HG02759 (cell line): ENCODE results near the gene MMS19.
"Not testable (repeated sequence)": the region's sequence is repeated elsewhere in the genome, so short reads cannot be mapped to it uniquely, and the experiment has no call there.

ENCODE experiments used
- ATAC-seq: cut with Tn5 transposase; IDR thresholded peaks from one replicate; pipeline ENCODE4 v1.9.1; 2021; ENCODE audit warnings: mild to moderate bottlenecking, moderate library complexity; ENCODE audit not compliant: unreplicated experiment

The MMS19 gene

DNA sequence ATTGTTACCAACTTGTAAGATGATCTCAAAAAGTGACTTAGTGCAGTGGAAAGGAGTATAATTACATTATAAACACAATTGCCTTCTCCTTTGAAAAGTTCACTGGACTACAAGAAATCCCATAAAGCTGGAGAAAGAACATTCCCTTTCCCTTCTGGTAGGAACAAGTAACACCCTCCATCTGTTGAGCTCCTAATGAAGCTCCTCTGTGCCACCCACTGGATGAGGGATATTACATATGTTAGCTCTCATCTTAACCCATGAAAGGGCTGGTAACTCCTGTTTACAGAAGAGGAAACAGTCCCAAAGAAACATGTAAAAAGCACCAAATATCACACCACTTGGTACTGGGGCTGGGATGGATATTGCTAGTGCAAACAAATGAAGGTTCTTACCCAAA lies 64.2 kb downstream of the MMS19 start:
- no peak for ATAC-seq

DNA sequence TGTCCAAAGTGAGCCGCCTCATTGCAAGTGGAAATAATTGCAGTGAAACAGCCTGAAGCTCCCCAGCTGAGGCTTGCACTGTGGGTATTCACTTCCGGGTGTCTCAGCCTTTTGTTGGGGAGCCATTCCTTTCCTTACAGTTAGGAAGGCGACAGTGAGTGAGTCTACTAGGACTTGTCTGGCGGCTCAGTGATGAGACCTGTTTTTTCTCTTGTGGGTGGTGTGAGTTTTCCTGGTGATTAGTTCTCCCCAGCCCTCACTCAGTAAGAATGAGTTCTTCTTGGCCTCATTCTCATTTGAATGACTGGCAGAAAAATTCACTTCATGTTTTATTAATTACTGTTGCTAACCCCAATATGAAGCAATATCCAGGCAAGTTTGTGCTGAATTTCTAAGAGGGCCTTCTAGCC lies 69.6 kb downstream of the MMS19 start:
- ATAC-seq = no peak

- ATAC-seq = no peak
Measured at GRCh38 chr10:97427571-97428179, 70.5 kb downstream of the MMS19 start.

DNA sequence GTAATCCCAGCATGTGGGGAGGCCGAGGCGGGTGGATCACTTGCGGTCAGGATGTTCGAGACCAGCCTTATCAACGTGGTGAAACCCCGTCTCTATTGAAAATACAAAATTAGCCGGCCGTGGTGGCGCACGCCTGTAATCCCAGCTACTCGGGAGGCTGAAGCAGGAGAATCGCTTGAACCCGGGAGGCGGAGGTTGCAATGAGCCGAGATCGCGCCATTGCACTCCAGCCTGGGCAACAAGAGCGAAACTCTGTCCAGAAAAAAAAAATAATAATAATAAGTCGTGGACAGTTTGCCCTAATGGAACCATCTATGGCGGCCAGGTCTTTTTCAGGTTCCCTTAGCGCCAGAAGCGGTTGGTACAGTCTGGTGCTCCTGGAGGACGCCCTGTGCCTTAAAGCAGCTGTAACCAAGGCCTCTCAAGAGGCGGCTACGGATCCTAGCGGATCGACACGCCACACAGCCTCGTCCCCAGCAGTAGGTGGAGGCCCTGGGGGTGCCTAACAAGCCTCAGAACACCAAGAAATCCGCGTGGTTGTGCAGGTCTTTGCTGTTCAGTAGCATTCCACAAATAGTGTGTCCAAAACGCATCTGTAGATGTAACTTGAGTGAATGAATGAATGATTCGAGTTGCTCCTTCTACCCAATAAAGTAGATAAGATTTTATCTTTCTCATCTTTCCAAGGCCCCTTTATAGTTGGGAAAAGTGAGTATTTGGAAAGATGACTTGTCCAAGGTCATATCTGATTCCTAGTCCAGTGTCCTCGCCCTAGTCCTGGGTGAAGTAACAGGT lies 71.2 kb downstream of the MMS19 start:
- no peak for ATAC-seq

DNA sequence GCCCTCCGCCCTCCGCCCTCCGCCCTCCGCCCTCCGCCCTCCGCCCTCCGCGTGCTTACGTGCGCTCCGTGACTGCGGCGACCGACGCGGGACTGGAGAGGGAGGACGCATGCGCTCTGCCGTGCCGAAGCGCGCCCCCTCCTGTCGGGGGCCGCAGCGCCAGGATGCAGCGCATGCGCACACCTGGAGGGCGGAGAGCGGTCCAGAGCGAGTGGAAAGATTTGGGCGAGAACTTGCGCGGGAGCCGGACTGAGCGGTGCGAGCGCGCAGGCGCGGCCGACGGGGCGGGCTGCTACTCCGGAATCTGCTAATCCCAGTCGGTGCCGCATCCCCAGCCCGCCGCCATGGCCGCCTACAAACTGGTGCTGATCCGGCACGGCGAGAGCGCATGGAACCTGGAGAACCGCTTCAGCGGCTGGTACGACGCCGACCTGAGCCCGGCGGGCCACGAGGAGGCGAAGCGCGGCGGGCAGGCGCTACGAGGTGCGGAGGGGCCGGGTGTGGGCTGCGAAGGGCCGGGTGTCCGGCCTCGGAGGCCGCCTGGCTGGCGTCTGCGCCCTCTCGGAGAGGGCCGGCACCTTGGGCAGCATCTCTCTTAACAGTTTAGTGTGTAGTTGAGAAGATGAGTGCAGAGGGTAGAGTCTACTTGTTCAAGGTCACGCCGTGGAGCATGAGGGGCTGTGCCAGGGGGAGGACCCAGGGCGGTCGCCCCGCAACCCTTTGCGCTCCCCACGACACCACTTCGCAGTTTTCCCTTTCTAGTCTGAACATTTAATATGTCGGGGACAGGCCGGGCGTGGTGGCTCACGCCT lies 72.1 kb downstream of the MMS19 start, which contains the start of gene PGAM1:
TSS of gene PGAM1 (plus strand) at position 228 of the 812 bp plus-strand sequence. CDS start at position 345, 117 bp downstream.
- ATAC-seq = peak; percentile 85

- not testable (repeated sequence) for ATAC-seq
Measured at GRCh38 chr10:97423757-97424098, 74.5 kb downstream of the MMS19 start.

- no peak for ATAC-seq
Measured at GRCh38 chr10:97416565-97416964, 81.7 kb downstream of the MMS19 start.

DNA sequence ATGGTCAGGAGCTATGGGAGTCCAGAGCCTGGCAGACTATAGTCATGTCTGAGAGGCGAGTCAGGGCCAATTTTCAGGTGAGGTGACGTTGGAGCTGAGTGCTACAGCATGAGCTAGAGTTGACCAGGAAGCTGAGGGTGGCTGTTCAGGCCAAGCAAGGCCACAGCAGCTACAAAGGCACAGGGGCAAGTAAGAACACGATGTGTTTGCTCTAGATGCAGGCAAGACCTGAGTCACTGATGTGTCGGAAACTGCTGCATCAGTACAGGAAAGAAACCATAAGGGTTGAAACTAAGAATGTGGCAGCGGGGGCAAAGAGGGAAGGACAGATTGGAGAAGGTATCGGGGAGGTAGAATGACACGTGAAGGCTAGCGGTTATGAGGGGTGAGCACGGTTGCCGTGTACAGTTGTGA lies 85.3 kb downstream of the MMS19 start:
- no peak for ATAC-seq

DNA sequence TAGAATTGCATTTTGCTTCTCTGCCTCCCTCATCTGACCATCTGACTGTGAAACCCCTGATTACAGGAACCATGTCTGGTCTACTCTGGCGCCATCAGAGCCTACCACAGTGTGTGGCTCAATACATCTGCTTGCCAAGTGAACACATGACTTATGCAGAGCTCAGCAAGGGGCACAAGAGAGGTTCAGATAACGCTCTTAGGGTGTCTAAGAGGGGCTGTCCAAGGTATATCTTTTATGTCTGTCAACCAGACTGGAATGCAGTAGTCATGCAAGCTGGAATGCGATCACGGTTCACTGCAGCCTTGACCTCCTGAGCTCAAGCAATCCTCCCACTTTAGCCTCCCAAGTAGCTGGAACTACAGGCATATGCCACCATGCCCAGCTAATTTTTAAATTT lies 86.8 kb downstream of the MMS19 start:
- ATAC-seq = no peak

DNA sequence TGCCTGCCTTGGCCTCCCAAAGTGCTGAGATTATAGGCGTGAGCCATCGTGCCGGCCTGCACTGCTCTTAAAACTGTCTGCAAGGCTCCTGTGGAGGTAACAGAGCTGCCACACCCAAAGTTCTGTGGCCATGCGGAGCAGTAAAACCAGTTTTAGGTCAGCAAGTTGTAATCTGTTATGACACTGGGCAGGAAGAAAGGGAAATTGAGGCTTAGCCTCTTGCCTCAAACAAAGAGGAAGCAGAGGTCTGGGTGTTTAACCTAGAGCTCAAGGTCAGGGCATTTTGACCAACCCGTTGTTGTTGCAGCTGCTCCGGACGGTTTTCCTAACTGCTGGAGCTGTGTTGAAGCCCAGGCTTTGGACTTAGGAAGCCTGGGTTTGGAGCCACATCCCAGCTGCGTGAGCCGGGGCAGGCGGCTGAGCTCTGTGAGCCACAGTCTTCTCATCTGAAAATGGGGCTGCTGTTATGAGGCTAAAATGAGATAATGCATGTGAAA lies 89.7 kb downstream of the MMS19 start:
- no peak for ATAC-seq
